Midbrain (tissue), 1 donor: ENCODE results near the gene G2E3.
"Not testable (repeated sequence)": the region's sequence is repeated elsewhere in the genome, so short reads cannot be mapped to it uniquely, and the experiment has no call there.

ENCODE experiments used
- DNase-seq: peaks from one replicate; lab custom pipeline; 2025; lab: John Stamatoyannopoulos, UW

The G2E3 gene

GRCh38 chr14:30558675-30559555, at the start of gene G2E3:
G2E3 (plus strand) TSS chr14:30559158; CDS start chr14:30581080, 21,922 bp downstream.
- DNase-seq: peak; percentile 85

- no peak for DNase-seq
Measured at GRCh38 chr14:30517737-30518136, 41.2 kb upstream of the G2E3 start.

GRCh38 chr14:30518867-30519560, 39.9 kb upstream of the G2E3 start:
- no peak for DNase-seq

GRCh38 chr14:30519961-30520360, 39.0 kb upstream of the G2E3 start:
- no peak for DNase-seq

- DNase-seq: no peak
Measured at GRCh38 chr14:30520536-30520935, 38.4 kb upstream of the G2E3 start.

- peak; percentile 54 for DNase-seq
Measured at GRCh38 chr14:30521899-30522736, 36.8 kb upstream of the G2E3 start.

GRCh38 chr14:30525833-30526232, 33.1 kb upstream of the G2E3 start:
- no peak for DNase-seq

- no peak for DNase-seq
Measured at GRCh38 chr14:30527196-30527595, 31.8 kb upstream of the G2E3 start.

GRCh38 chr14:30528119-30528518, 30.8 kb upstream of the G2E3 start:
- DNase-seq: no peak

- DNase-seq: no peak
Measured at GRCh38 chr14:30528778-30529642, 29.9 kb upstream of the G2E3 start.

GRCh38 chr14:30532264-30532663, 26.7 kb upstream of the G2E3 start:
- DNase-seq: no peak

- no peak for DNase-seq
Measured at GRCh38 chr14:30533126-30533525, 25.8 kb upstream of the G2E3 start.

GRCh38 chr14:30541318-30541717, 17.6 kb upstream of the G2E3 start:
- no peak for DNase-seq

- not testable (repeated sequence) for DNase-seq
Measured at GRCh38 chr14:30546735-30547134, 12.2 kb upstream of the G2E3 start.

- DNase-seq: no peak
Measured at GRCh38 chr14:30547388-30548048, 11.4 kb upstream of the G2E3 start.

- DNase-seq: no peak
Measured at GRCh38 chr14:30550335-30550734, 8.6 kb upstream of the G2E3 start.

GRCh38 chr14:30551460-30551859, 7.5 kb upstream of the G2E3 start:
- DNase-seq: no peak

GRCh38 chr14:30553311-30553989, 5.5 kb upstream of the G2E3 start:
- no peak for DNase-seq

GRCh38 chr14:30558362-30558674, 640 bp upstream of the G2E3 start:
- no peak for DNase-seq

GRCh38 chr14:30559638-30560091, 707 bp downstream of the G2E3 start:
- no peak for DNase-seq
